Measurements from ENCODE around the gene TP53INP2. TPM values are rescaled to one million over a fixed set of nuclear protein-coding genes. Genes with fewer than 3 reads are reported as not detected.
A peak's percentile ranks its signal among the peaks of the same experiment; 100 is the strongest.

The TP53INP2 gene
- total and polyA plus RNA-seq, 2 experiments from 2014 or later, result 8.6 to 10.6 TPM

- H3K4me2 ChIP-seq, result no peak overlapping the region
- no peaks in the 10 kb centered on the region for H3K4me1 ChIP-seq (ENCODE audit: insufficient read depth)
- no peaks in the 10 kb centered on the region for H4K20me1 ChIP-seq (ENCODE audit: insufficient read depth, poor library complexity, severe bottlenecking)
- no peak overlapping the region for H2AFZ ChIP-seq
- no peaks in the 10 kb centered on the region for H3K36me3 ChIP-seq (replicated peaks; ENCODE audit: insufficient read depth, low read depth)
- WGBS (ENCODE audit: low lambda C conversion rate, missing lambda C conversion rate), result 69% methylated on average over 2 of the region's 2 CpGs
- no peaks in the 10 kb centered on the region for H3K9me2 ChIP-seq (replicated peaks; ENCODE audit: insufficient read depth)
- TF ChIP-seq EZH2phosphoT487 (IDR thresholded peaks at IDR 0.05; ENCODE audit: low read depth, severe bottlenecking, unreplicated experiment) (no peak), CTCF (IDR thresholded peaks at IDR 0.05; ENCODE audit: poor library complexity) (peak; percentile 8)
- no peak overlapping the region for H3K4me3 ChIP-seq
- H3K79me2 ChIP-seq, result no peaks in the 10 kb centered on the region
- no peak overlapping the region for H3K27ac ChIP-seq
- DNase-seq (ENCODE audit: low spot score), result no peak
- no peaks in the 10 kb centered on the region for H3K27me3 ChIP-seq
- H3K9me3 ChIP-seq (ENCODE audit: low read depth), result no peaks in the 10 kb centered on the region
These were observed 49.7 kb downstream of the TP53INP2 start for GRCh38 chr20:34753706-34754461.

DNA sequence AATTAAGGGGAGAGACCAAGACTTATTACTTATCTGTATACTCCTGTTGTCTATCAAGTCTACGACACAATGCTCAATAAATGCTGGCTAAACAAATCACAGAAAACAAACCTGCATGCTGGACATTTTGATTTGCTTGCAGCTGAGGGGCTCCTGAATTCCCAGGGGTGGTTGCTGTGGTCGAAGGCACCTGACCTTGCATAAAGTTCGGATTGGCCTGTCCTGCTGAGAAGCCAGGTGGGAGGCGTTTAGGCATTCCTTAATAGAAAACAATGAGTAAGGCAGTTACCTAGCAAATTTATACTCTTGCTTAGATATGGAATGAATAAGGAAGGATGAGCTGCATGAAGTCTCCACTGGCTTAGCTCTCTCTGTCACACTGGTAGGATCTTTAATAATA, 50.5 kb downstream of the TP53INP2 start:
- no peaks in the 10 kb centered on the region for H3K9me2 ChIP-seq (replicated peaks; ENCODE audit: insufficient read depth)
- H3K4me3 ChIP-seq, result no peak overlapping the region
- H3K27ac ChIP-seq, result no peak overlapping the region
- no peak overlapping the region for H2AFZ ChIP-seq
- WGBS (ENCODE audit: low lambda C conversion rate, missing lambda C conversion rate), result 64% methylated on average over 4 of the region's 4 CpGs
- H3K79me2 ChIP-seq, result no peaks in the 10 kb centered on the region
- no peak for DNase-seq (ENCODE audit: low spot score)
- no peaks in the 10 kb centered on the region for H3K27me3 ChIP-seq
- no peaks in the 10 kb centered on the region for H3K36me3 ChIP-seq (replicated peaks; ENCODE audit: insufficient read depth, low read depth)
- no peaks in the 10 kb centered on the region for H4K20me1 ChIP-seq (ENCODE audit: insufficient read depth, poor library complexity, severe bottlenecking)
- H3K4me2 ChIP-seq, result no peak overlapping the region
- TF ChIP-seq EZH2phosphoT487 (IDR thresholded peaks at IDR 0.05; ENCODE audit: low read depth, severe bottlenecking, unreplicated experiment), result no peak
- TF ChIP-seq CTCF (IDR thresholded peaks at IDR 0.05; ENCODE audit: poor library complexity), result no peak
- no peak for TF ChIP-seq EZH2 (IDR thresholded peaks at IDR 0.05; ENCODE audit: borderline replicate concordance)
- H3K9me3 ChIP-seq (ENCODE audit: low read depth), result no peaks in the 10 kb centered on the region
- H3K4me1 ChIP-seq (ENCODE audit: insufficient read depth), result no peaks in the 10 kb centered on the region

GRCh38 chr20:34755367-34755766, 51.2 kb downstream of the TP53INP2 start:
- WGBS (ENCODE audit: low lambda C conversion rate, missing lambda C conversion rate), result 100% methylated on average over 1 of the region's 1 CpG
- H3K27ac ChIP-seq, result no peak overlapping the region
- H3K36me3 ChIP-seq (replicated peaks; ENCODE audit: insufficient read depth, low read depth), result no peaks in the 10 kb centered on the region
- TF ChIP-seq EZH2phosphoT487 (IDR thresholded peaks at IDR 0.05; ENCODE audit: low read depth, severe bottlenecking, unreplicated experiment) (no peak), EZH2 (IDR thresholded peaks at IDR 0.05; ENCODE audit: borderline replicate concordance) (no peak), CTCF (IDR thresholded peaks at IDR 0.05; ENCODE audit: poor library complexity) (no peak)
- H3K9me2 ChIP-seq (replicated peaks; ENCODE audit: insufficient read depth), result no peaks in the 10 kb centered on the region
- no peaks in the 10 kb centered on the region for H4K20me1 ChIP-seq (ENCODE audit: insufficient read depth, poor library complexity, severe bottlenecking)
- H3K9me3 ChIP-seq (ENCODE audit: low read depth), result no peaks in the 10 kb centered on the region
- no peaks in the 10 kb centered on the region for H3K4me1 ChIP-seq (ENCODE audit: insufficient read depth)
- no peaks in the 10 kb centered on the region for H3K79me2 ChIP-seq
- H2AFZ ChIP-seq, result no peak overlapping the region
- no peak for DNase-seq (ENCODE audit: low spot score)
- no peaks in the 10 kb centered on the region for H3K27me3 ChIP-seq
- H3K4me3 ChIP-seq, result no peak overlapping the region
- H3K4me2 ChIP-seq, result no peak overlapping the region

Data from hepatocyte (in vitro differentiated cells).